HG02763 (cell line): Measurements from ENCODE around the gene GFAP.
"Not testable (repeated sequence)": the region's sequence is repeated elsewhere in the genome, so short reads cannot be mapped to it uniquely, and the experiment has no call there.

ENCODE experiments used
- ATAC-seq: cut with Tn5 transposase; IDR thresholded peaks from one replicate; pipeline ENCODE4 v1.9.1; 2021; ENCODE audit warnings: mild to moderate bottlenecking, moderate library complexity; ENCODE audit not compliant: unreplicated experiment

GFAP gene

DNA sequence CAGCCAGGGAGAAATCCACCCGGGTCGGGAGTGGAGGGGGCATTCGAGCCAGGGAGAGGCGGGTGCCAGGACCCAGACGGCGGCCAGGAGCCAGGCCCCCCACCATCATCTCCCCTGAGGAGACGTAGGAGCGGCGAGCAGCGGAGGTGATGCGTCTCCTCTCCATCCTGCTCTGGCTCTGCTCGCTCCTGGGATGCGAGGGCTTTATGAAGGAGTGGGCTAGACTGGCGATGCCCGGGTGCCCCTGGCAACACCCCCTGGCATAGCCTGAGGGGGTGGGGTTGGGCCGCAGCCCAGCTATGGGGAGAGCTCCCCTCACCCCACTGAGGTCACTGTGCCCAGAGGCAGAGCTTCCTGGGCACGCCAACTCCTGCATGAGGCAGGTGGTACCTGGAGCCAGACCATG is at the start of gene GFAP:
TSS of gene GFAP (minus strand) at position 180 of the 406 bp plus-strand sequence. CDS start at position 166, 14 bp downstream.
- ATAC-seq, result no peak

DNA sequence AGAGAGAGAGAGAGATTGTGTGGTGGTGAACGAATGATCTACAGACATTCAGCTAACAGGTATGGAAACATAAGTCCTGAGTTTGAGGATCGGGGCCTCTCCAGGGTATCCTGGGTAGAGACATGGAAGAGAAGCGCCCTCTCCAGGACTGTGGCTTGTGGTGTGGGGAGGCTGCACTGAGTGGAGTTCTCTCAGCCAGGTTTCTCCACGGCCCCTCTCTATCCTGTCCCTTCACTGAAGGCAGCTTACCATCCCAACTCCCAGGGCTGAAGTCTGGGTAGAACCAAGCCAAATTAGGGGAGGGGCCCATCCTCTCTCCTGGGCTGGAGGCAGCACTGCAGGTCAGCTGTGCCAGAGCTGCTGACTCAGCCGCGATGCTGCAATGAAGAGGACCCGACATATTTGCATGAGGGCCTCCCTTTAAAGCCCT is 46.6 kb upstream of the GFAP start:
- no peak for ATAC-seq

- no peak for ATAC-seq
Observed at GRCh38 chr17:44960691-44961090, 45.4 kb upstream of the GFAP start.

DNA sequence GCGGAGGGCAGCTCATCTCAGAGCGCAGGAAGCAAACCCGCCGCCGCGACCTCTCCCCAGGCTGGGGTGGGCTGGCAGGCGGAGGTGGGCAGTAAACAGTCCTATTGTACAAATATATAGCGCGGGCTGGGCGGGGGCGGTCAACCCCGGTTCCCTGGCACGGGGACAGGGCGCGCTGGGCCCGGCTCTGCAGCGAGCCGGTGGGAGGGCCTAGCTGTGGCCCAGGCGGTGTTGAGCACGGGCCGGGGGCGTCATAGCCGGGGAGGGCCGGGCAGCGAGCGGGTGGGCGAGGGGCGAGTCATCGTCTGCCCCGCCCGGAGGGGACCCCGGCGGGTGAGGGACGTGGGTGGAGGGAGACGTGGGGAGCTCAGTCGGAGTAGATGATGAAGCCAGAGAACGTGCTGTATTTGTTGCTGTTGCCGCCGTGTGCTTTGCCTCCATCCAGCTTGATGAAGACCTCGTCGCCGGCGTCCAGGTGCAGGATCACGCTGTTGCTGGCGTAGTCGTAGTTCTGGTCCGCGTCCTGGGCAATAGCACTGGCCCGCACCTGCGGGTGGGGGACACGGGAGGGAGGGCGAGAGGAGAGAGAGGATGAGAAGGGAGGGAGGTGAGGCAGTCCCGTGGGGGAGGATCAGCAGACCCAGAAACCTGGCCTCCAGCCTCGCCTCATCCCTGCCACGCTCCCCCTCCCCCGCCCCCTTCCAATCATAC is 44.7 kb upstream of the GFAP start:
- no peak for ATAC-seq

- no peak for ATAC-seq
Observed at GRCh38 chr17:44956998-44957981, 42.0 kb upstream of the GFAP start.

GRCh38 chr17:44955674-44956425 is 40.5 kb upstream of the GFAP start:
- no peak for ATAC-seq

- ATAC-seq, result no peak
Observed at GRCh38 chr17:44952946-44953475, 37.7 kb upstream of the GFAP start.

DNA sequence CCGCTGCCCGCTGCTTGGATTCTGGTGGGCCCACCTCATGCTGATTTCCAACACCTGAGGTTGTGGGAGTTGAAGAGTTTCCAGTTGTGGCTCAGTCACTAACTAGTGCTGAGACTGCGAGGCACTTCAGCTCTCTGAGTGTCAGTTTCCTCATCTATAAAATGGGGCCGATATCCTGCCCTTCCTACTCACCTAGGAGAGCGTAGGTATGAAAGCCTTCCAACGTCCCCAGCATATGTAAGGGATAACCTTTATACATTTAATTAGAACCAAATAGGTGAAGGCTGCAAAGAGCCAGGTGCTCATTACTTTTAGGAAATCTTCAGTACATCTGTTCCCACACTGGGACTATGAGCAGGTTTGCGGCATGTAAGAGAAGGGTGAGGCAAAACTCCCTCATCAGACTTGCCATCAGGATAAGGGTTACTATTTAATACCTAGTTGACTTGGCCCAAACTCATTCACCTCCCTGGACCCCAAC is 33.1 kb upstream of the GFAP start:
- ATAC-seq, result no peak

GRCh38 chr17:44947461-44948314 is 32.4 kb upstream of the GFAP start, which contains the start of gene KIF18B:
TSS of gene KIF18B (minus strand) at chr17:44947773. CDS start at chr17:44936344, 11,429 bp downstream.
- peak; percentile 94 for ATAC-seq

DNA sequence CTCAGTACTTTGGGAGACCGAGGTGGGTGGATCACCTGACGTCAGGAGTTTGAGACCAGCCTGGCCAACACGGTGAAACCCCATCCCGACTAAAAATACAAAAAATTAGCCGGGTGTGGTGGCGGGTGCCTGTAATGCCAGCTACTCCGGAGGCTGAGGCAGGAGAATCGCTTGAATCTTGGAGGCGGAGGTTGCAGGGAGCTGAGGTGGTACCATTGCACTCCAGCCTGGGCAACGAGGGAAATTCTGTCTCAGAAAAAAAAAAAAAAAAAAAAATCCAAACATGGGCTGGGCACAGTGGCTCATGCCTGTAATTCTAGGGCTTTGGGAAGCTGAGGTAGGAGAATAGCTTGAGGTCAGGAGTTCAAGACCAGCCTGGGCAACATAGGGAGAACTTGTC is 30.4 kb upstream of the GFAP start:
- not testable (repeated sequence) for ATAC-seq

GRCh38 chr17:44942456-44942855 is 27.2 kb upstream of the GFAP start:
- no peak for ATAC-seq

DNA sequence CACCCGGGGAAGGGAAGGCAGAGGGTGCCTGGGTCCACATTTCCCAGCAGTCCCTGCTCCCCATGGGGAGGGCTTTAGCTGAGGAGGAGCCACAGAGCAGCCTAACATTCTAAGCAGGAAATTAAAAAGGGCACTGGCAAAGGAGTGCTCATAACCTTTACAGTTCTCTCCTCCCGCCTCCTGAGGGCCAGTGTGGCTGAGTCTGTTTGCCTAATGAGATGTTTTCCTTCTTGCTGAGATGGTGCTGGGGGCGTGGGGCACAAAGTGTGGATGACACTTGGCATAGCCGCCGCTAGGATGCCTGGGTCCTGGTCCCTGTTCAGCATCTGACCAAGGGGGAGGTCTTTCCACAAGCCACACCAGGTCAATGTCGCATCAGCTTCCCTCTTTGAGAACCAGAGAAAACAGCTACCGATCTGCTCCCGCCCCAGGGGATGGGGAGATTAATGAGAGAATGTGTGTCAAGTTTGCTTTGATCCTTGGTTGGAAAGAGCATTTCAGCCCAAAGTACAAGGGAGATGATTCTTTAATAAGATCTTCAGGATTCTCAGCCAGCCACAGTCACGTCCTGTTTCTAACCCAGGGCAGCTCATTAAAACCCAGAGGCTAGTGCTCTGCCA is 26.5 kb upstream of the GFAP start:
- no peak for ATAC-seq

DNA sequence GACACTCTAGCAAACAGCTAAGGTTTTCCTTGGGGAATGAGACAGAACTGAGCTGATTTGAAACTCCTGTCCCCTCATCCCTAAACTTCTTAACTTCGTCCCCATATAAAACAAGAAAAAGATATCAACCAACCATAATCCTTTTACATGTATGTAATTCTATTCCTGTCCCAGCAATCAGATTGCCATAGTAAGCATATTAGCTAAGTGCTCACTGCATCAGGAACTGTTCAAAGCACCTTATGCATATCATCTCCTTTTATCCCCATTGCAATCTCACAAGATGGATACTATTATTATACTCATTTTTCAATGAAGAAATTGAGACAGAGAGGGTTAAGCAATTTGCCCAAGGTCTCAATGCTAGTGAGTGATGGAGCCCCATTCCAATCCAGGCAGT is 25.5 kb upstream of the GFAP start:
- ATAC-seq, result no peak

DNA sequence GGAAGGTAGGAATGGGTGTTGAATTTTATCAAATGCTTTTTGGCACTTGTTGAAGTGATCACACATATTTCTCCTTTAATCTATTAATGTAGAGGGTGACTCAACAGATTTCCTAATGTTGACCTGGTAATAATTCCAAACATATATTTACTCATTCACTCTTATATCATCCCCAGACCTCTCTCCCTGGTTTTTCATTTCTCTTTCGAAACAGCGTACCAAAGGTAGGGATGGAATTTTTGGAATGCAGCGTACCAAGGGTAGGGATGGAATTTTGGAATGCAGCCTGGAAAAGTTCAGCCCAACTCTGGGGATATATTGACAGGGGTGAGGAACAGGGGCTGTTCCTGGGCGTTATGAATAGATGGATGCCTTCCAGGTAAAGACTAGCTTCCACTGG is 25.0 kb upstream of the GFAP start:
- ATAC-seq, result no peak

DNA sequence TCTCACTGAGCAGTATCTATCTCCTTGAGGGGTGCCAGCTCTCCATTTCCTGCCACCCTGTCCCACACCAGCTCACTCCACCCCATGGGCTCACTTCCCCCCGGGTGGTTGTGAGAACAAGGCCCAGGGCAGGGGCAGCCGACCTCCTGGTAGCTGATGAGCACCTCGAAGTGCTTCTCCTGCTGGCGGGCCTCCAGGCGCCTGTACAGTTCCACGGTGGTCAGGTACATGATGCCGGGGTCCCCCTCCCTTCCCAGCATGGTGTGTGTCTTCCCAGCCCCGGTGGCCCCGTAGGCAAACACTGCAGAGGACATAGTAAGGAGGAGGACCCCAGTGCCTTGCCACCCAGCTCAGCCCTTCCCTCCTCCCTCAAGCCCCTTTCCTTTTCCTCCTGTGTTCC is 19.8 kb upstream of the GFAP start:
- ATAC-seq, result no peak

DNA sequence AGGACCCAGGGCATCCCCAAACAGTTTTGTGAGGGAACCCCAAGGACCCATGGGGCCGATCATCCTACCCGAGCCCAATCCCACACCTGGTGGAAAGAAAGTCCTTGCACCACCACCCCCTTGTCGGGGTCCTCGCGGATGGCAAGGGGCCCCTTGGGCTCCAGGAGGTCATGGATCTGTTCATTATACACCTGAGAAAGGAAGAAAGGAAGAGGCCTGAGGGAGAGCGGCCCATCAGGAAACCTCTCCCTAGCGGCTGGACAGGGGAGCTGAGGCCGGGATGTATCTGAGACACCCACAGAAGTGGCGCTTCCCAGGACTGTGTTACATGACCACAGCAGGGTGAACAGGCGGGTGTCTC is 19.4 kb upstream of the GFAP start:
- no peak for ATAC-seq

DNA sequence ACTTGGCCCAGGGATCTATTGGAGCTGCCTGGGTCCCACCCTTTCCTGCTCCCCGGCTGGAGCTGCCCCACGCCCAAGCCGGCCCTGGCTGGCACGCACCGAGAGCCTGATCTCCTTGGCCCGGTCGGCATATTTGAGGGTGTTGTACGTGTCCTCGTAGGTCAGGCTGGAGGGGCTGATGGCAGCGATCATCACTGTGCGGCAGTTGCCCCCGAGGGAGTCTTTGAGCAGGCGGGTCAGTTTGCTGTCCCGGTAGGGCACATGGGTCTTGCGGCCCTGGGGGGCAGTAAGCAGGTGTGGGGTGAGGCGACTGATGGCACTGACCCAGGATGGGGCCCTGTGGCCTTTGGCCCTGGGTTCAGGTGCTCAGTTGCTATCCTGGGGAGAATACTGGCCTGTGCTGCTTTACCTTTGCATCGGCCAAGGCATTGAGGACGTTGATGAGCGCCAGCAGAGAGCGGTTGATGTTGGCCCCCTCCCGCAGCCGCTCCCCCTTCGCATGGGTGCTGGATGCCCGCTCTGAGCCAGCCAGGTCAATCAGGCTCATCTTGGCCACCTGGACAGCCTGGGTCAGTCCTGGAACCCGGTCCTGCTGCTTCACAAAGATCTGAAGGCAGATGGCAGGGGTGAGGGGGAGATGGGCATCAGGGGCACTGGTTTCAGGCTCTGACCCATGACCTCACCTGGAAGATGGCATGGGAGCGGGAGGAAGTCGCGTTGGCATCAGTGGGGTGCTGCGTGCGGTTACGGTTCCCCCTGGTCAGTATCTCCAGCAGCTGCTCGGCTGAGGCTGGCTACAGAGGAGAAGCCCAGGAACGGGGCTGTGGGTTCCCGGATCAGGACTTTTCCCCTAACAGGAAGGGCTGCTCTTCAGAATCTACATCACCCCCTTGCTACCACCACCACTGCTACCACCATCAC is 18.8 kb upstream of the GFAP start:
- no peak for ATAC-seq

DNA sequence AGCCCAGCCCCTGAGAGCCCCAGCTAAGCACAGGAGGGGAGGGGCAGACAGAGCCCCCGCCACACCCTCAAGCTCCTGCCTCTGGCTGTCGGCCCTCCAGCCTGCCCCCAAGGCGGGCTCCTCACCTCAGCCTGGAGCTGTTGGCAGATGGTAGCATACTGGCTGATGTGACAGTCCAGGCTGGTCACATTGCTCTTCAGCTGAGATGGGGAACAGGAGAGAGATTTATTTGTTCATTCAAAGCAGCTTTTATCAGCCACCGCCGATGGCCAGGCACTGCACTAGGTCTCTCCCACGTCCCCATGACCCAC is 17.4 kb upstream of the GFAP start:
- ATAC-seq, result no peak
